ENCODE data around the gene GOPC. TPM values are rescaled to one million over a fixed set of nuclear protein-coding genes. Genes with fewer than 3 reads are reported as not detected.

GOPC gene
- total and polyA plus RNA-seq, 4 donors = 11.4 to 54.5 (median 14.3) TPM

GRCh38 chr6:117573006-117573680, 29.2 kb downstream of the GOPC start:
- H3K9ac ChIP-seq (ENCODE audit: insufficient read depth in 1 of 2, low read length in 2 of 2) = no peak overlapping the region
- H3K4me1 ChIP-seq (ENCODE audit: control insufficient read depth in 5 of 5, insufficient read depth in 5 of 5, low read length in 5 of 5) = no peaks in the 10 kb centered on the region
- H3K36me3 ChIP-seq (ENCODE audit: control insufficient read depth in 4 of 4, insufficient read depth in 4 of 4, low read length in 4 of 4) = peaks cover 4 to 37% (median 12%) of the 10 kb centered on the region in 4 donors
- no peak overlapping the region for H3K27ac ChIP-seq (ENCODE audit: low read depth in 1 of 2, low read length in 1 of 2)
- DNase-seq = no peak
- 95 to 97% methylated on average over 5 of the region's 5 CpGs for whole genome bisulfite sequencing, 2 donors
- no peaks in the 10 kb centered on the region for H3K9me3 ChIP-seq (ENCODE audit: control insufficient read depth in 4 of 4, insufficient read depth in 3 of 4, low read length in 3 of 4)
- no peak overlapping the region for H3K4me3 ChIP-seq
- H3K27me3 ChIP-seq (ENCODE audit: control insufficient read depth in 3 of 3, insufficient read depth in 3 of 3, low read length in 2 of 3) = no peaks in the 10 kb centered on the region
- TF ChIP-seq CTCF (IDR thresholded peaks at IDR 0.05; ENCODE audit: control extremely low read depth, extremely low read depth) = no peak
- ATAC-seq (ENCODE audit: insufficient read depth, low FRiP score) = no peak

GRCh38 chr6:117568831-117569410, 33.4 kb downstream of the GOPC start:
- no peaks in the 10 kb centered on the region for H3K4me1 ChIP-seq (ENCODE audit: control insufficient read depth in 5 of 5, insufficient read depth in 5 of 5, low read length in 5 of 5)
- H3K9me3 ChIP-seq (ENCODE audit: control insufficient read depth in 4 of 4, insufficient read depth in 3 of 4, low read length in 3 of 4) = no peaks in the 10 kb centered on the region
- DNase-seq = no peak
- no peak for TF ChIP-seq CTCF (IDR thresholded peaks at IDR 0.05; ENCODE audit: control extremely low read depth, extremely low read depth)
- no peaks in the 10 kb centered on the region for H3K27me3 ChIP-seq (ENCODE audit: control insufficient read depth in 3 of 3, insufficient read depth in 3 of 3, low read length in 2 of 3)
- 57 to 70% methylated on average over 1 of the region's 1 CpG for WGBS, 2 donors
- no peak overlapping the region for H3K4me3 ChIP-seq
- no peak for ATAC-seq (ENCODE audit: insufficient read depth, low FRiP score)
- H3K9ac ChIP-seq (ENCODE audit: insufficient read depth in 1 of 2, low read length in 2 of 2) = no peak overlapping the region
- H3K36me3 ChIP-seq (ENCODE audit: control insufficient read depth in 4 of 4, insufficient read depth in 4 of 4, low read length in 4 of 4) = peaks cover 5 to 41% (median 15%) of the 10 kb centered on the region in 4 donors
- no peak overlapping the region for H3K27ac ChIP-seq (ENCODE audit: low read depth in 1 of 2, low read length in 1 of 2)

- no peaks in the 10 kb centered on the region for H3K4me1 ChIP-seq (ENCODE audit: control insufficient read depth in 5 of 5, insufficient read depth in 5 of 5, low read length in 5 of 5)
- ATAC-seq (ENCODE audit: insufficient read depth, low FRiP score) = no peak
- no peak overlapping the region for H3K9ac ChIP-seq (ENCODE audit: insufficient read depth in 1 of 2, low read length in 2 of 2)
- H3K36me3 ChIP-seq (ENCODE audit: control insufficient read depth in 4 of 4, insufficient read depth in 4 of 4, low read length in 4 of 4) = peaks cover 4 to 40% (median 13%) of the 10 kb centered on the region in 4 donors
- no peaks in the 10 kb centered on the region for H3K9me3 ChIP-seq (ENCODE audit: control insufficient read depth in 4 of 4, insufficient read depth in 3 of 4, low read length in 3 of 4)
- H3K27ac ChIP-seq (ENCODE audit: low read depth in 1 of 2, low read length in 1 of 2) = no peak overlapping the region
- H3K4me3 ChIP-seq = no peak overlapping the region
- 99% methylated on average over 2 of the region's 2 CpGs for WGBS, 2 donors
- DNase-seq = no peak
- no peak for TF ChIP-seq CTCF (IDR thresholded peaks at IDR 0.05; ENCODE audit: control extremely low read depth, extremely low read depth)
- no peaks in the 10 kb centered on the region for H3K27me3 ChIP-seq (ENCODE audit: control insufficient read depth in 3 of 3, insufficient read depth in 3 of 3, low read length in 2 of 3)
Measured at GRCh38 chr6:117568247-117568646, 34.1 kb downstream of the GOPC start.

Data from lung (tissue), 12 donors.